ENCODE results near the gene LIMK1.
"Not testable (repeated sequence)": the region's sequence is repeated elsewhere in the genome, so short reads cannot be mapped to it uniquely, and the experiment has no call there.

- TF ChIP-seq POLR2A, CTCF (IDR thresholded peaks at IDR 0.05): not testable (repeated sequence)
These were observed 83.7 kb downstream of the LIMK1 start for GRCh38 chr7:74167324-74167723.
